Measurements from ENCODE around the gene DOP1A.

DOP1A gene

DNA sequence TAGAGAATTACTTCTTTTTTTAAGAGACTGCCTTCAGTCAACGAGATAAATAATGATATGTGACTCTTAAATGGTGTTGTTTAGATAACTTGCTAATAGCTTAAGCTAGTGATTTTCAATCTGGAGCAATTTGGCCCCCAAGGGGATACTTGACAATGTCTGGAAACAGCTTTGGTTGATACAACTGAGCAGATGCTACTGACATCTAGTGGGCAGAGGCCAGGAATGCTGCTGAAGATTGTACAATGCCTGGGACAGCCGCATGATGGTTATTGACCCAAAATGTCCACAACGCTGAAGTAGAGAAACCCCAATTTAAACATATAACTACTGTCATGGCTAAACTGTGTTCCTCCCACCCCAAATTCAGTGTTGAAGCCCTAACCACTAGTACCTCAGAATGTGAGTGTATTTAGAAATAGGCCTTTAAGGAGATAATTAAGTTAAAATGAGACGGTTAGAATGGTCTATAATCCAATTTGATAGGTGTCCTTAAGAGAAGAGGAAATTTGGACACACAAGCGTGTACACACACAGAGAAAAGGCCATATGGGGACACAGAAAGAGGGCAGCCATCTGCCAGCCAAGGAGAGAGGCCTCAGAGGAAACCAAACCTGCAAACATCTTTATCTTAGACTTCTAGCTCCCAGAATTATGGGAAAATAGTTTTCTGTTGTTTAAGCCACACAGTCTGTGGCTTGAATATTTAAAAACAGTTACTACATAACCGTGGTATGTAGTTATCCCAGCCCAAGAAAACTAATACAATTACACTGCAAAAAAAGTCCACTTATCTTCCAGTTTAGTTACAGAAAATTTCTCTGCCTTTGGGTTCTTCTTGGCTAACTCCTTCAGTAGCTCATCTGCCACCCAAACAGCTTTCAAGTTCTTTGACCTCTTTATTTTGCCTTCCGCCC is 147.9 kb downstream of the DOP1A start:
- peak; percentile 37 for DNase-seq

DNA sequence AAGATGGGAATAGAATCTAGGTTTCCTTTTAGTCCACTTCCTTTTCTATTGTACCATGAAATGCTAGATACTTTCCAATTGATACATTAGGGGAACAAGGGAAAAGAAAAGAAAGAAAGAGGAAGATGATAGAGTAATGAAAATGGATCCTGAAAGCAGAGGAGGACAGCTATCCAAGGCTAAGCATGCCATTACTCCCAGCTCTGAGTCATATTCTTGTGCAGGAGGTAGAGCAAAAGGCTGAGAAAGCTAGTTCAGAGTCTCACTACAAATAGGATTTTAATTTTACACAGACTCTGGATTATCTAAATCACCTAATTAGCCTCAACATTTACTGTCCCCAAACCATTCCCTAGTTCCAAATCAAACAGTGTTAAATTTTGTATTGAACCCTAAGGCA is 149.3 kb downstream of the DOP1A start:
- DNase-seq = no peak
